ENCODE measurements around the gene GPANK1.
A peak's percentile ranks its signal among the peaks of the same experiment; 100 is the strongest.
"Not testable (repeated sequence)": the region's sequence is repeated elsewhere in the genome, so short reads cannot be mapped to it uniquely, and the experiment has no call there.

GPANK1 gene

DNA sequence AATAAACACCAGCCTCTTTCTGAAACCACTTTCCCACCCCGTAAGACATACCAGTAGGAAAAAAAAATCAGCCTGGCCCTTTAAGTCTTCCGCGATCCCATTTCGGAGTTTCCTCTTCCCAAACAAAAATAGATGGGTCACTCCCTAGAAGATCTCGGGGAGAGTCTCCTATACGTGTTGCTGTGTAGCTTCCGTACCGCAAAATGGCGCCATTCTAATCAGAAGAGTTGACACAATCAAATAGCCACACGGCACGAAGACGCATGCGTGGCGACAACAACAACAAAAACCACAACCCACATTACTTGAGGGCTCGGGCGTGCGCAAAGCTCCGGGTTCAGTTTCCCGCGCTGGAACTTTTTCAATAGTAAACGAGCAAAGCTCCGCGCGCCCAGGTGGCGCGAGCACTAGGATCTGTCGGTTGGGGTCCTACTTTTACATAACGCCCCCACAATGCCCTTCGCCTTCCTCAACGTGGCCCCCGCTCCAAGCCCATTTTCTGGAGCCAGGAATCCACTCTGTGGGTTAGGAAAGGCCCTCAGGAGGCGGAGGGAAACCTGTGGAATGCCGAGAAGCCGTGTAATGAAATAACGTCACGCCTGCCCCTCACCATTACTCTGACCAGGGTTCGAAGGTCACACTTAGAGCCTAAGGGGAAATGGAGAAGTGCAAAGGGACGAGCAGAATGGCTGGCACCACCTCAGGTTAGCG is at the start of gene GPANK1:
TSS of gene GPANK1 (minus strand) at position 208 of the 711 bp plus-strand sequence. CDS start 519 bp downstream, outside the sequence.
- peak; percentile 94 for DNase-seq (ENCODE audit: low spot score)

DNA sequence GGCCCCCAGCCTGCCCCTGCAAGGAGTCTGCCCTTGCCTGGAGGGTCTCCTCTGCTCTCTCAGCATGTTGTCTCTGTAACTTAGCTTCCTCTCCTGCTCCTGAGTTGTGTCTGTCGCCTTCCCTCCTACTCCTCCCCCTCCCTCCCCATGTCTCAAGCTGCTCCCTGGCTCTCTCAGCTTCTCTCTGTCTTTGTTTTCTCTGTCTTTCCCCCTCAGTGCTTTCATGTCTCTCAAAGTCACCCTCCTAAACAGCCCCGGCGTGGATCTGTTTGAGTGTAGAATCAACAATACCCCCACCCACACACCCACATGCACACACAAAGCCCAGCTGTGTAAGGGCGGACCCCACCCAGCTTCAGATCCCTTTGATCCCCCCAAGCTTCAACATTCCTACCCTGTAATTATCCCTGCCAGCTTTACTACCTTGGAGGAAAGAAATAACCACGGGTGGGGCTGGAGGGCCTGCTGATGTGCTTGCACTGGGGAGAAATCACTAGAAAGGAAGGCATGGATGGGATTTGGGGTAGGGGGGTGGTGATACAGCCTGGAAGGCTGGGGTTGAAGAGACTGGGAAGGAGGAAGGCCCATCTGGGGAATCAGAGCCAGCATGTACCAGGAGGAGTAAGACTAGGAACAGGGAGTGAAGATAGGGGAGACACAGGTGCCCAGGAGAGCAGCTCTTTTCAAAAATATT is 49.3 kb upstream of the GPANK1 start:
- DNase-seq (ENCODE audit: low spot score): no peak

DNA sequence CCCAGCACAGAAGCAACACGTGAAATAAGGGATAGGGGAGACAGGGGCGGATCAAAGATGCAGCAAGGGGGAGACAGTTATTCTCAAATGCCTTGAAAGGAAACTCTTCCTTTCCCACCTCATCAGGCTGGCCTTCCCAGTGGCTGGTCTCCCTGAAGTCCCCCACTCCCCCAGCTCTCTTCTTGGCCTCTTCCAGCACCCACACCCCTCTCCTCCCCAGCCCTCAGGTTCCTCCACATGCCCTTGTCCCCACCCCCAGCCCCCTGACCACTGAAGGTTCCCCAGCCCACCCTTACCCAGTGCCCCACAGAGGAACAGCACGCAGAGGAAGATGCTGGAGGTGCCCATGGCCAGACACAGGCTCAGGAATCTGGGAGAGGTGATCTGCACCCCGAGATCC is 48.7 kb upstream of the GPANK1 start:
- no peak for DNase-seq (ENCODE audit: low spot score)

DNA sequence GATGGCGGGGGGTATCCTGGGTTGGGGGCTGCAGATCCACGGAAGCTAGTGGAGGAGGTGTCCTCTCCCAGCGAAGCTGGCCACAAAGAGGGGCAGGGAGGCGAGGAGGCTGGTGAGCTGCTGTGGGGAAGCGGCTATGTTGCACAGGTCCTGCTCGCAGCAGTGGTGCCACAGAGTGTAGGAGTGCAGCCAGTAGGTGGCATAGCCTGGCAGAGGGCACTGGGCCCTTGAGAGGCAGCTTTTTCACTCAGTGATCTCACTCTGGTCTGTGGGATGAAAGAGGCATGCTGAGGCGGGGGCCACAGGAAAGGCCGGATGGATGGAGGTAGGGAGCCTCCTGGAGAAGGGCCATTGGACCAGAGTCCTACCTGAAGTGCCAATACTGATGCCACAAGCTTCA is 47.5 kb upstream of the GPANK1 start:
- no peak for DNase-seq (ENCODE audit: low spot score)

DNA sequence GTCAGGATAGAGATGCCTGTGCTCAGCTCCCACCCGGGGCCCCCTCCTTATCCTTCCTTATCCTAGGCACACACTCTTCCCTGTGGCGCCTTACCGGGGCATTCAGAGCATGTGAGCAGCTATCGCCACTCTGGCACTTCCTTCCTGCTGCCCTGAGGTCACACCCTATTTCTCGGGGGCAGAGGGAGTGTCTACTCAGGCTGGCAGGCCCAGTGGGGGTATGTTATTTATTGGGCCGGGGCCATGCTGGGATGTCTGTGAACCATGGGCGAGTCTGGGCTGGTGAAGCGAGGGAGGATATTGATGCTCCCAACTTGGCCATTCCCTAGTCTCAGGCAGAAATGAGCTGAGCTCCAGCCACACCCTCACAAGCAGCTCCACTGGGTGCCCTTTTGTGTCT is 46.4 kb upstream of the GPANK1 start:
- no peak for DNase-seq (ENCODE audit: low spot score)

DNA sequence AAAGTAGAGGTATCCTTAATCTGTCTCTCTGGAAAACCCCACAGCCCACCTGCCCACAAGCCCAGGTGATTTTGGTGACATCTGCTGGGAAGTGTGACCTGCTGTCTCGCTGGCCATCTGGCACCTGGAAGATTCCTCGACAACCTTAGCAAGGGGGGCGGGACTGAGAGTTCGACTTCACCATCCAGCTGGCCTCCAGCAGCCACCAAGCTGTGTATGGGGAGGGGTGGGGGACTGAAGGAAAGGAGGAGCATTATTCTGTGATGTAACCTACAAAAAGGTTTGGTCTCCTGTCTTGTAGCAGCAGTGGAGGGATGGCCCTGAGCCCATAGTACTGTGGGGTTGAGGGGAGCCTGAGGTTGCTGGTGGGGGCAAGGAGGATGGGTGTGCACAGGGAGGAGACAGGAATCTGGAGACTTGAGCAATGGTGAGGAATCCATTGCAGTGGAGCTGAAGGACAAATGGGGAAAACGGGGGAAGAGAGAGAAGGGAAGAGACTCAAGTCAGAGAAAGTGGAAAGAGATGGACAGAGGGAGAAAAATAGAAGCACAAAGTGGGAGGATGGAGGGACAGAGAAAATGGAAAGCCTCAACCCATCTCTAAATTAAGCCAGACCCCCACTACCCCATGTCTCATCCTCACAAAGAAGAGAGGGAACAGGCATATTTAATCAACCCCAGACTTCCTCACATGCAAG is 45.9 kb upstream of the GPANK1 start:
- no peak for DNase-seq (ENCODE audit: low spot score)

DNA sequence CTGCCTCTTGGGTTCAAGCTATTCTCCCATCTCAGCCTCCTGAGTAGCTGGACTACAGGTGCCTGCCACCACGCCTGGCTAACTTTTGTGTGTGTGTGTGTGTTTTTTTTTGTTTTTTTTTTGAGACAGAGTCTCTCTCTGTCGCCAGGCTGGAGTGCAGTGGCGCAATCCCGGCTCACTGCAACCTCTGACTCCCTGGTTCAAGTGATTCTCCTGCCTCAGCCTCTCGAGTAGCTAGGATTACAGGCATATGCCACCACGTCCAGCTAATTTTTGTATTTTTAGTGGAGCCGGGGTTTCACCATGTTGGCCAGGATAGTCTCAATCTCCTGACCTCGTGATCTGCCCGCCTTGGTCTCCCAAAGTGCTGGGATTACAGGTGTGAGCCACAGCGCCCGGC is 44.4 kb upstream of the GPANK1 start:
- not testable (repeated sequence) for DNase-seq (ENCODE audit: low spot score)

DNA sequence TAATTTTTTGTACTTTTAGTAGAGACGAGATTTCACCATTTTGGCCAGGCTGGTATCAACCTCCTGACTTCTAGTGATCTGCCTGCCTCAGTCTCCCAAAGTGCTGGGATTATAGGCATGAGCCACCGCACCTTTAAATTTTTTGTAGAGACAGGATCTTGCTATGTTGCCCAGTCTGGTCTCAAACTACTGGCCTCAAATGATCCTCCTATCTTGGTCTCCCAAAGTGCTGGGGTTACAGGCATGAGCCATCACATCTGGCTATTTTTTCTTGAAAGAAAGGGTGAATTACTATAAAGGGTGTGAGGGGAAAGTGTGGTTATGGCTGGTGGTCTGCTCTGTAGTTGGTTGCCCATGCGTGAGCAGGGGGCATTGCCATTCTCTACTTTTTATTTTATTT is 43.4 kb upstream of the GPANK1 start:
- DNase-seq (ENCODE audit: low spot score): no peak

DNA sequence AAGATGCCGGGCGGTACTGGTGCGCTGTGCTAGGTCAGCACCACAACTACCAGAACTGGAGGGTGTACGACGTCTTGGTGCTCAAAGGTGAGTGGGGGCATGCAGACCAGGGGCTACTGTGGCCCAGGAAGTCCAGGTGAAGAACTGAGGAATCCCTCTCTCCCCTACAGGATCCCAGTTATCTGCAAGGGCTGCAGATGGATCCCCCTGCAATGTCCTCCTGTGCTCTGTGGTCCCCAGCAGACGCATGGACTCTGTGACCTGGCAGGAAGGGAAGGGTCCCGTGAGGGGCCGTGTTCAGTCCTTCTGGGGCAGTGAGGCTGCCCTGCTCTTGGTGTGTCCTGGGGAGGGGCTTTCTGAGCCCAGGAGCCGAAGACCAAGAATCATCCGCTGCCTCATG is 42.9 kb upstream of the GPANK1 start:
- no peak for DNase-seq (ENCODE audit: low spot score)

DNA sequence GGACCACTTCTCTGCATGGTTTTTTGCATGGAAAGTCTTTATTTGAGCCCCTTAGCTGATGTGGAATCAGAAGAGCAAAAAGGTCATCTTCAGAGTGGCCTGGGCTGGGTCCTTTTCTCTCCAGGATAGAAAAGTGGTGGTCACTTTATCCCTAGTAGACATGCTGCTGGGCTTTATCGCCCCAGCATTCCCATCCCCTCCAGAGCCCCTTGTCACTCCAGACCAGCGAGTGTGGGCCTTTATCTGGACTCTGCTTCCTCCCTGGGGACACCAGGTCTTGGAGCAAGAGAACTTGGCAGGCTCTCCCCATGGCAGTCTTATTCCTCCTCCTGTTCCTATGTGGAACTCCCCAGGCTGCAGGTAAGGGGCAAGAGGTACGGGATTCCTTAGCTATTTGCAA is 41.8 kb upstream of the GPANK1 start, which contains the start of gene LY6G6F:
TSS of gene LY6G6F (plus strand) at position 268 of the 400 bp plus-strand sequence. CDS start at position 309, 41 bp downstream.
- DNase-seq (ENCODE audit: low spot score): no peak

DNA sequence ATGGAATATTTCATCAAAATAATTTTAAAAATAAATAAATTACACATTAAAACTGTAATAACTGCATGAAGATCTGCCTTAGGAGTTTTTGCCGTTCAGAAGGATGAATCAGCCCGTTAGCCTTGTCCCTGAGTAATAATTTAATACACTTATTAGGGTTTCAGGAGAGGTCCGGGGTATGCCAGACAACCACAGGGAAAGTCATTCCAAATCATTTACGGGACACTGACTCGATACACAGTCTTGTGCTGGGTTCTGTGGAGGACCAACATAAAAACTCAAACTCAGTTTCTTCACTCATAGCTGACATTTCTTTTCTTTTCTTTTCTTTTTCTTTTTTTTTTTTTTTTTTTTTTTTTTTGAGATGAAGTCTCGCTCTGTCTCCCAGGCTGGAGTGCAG is 41.1 kb upstream of the GPANK1 start:
- DNase-seq (ENCODE audit: low spot score): no peak

DNA sequence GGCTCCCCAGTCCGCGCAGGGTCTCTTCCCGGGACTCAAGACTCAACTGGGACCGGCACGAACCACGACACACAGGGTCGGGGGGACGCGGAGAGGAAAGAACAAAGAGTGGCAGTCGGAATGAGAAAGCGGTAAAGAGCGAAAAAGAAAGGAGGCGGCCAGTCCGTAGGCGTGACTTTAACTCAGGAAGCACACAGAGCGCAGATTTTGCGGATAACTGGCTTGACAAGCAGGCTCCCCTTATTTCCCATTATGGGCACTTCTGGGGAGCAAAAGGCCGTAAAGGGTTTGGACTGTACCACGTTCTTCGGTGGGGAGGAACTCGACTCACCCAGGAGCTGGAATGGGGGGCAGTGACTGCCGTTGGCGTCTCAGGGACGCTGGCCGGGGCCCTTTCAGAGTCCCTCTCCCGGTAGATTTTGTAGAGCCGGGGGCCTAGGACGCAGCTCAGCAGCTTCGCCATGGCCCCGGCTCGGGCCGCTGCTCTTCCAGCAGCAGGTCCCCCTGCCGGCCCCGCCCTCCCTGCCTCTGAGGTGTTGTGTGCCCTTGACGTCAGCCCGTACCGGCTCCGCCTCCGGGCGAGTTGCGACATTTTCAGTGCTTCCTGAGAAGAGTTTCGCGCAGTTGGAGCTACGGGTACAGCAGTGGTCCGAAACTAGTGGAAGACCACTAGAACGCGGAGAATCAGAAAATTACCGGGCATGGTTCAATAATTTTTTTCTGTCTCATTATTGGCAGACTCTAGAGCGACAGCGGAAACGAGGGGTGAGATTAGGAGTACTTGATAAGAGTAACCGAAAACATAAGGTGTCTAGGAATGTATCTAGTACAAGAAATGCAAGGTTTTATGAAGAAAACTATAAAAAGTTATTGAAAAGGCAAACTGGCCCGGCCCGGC is 38.3 kb upstream of the GPANK1 start, which contains the start of gene ABHD16A:
TSS of gene ABHD16A (minus strand) at position 506 of the 898 bp plus-strand sequence. CDS start at position 463, 43 bp downstream.
- DNase-seq (ENCODE audit: low spot score): peak; percentile 100

DNA sequence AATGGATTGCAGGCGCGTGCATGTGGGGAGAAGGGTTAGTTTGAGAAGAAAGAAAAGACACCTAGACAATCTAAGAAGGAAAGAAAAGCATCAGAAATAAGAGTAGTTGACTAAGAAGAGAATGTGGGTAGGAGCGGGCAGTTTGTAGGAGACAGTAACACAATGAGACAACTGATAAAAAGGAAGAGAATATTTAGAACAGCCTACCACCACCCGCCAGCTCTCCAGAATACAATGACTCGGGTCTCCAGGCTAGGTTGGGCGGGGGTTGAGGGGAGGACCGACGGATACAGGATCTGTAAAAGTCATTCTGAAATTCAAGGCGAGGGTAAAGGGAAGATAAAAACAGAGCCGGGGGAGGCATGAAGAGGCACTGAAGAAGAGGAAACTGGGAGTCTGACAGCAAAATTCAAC is 37.6 kb upstream of the GPANK1 start:
- peak; percentile 49 for DNase-seq (ENCODE audit: low spot score)

DNA sequence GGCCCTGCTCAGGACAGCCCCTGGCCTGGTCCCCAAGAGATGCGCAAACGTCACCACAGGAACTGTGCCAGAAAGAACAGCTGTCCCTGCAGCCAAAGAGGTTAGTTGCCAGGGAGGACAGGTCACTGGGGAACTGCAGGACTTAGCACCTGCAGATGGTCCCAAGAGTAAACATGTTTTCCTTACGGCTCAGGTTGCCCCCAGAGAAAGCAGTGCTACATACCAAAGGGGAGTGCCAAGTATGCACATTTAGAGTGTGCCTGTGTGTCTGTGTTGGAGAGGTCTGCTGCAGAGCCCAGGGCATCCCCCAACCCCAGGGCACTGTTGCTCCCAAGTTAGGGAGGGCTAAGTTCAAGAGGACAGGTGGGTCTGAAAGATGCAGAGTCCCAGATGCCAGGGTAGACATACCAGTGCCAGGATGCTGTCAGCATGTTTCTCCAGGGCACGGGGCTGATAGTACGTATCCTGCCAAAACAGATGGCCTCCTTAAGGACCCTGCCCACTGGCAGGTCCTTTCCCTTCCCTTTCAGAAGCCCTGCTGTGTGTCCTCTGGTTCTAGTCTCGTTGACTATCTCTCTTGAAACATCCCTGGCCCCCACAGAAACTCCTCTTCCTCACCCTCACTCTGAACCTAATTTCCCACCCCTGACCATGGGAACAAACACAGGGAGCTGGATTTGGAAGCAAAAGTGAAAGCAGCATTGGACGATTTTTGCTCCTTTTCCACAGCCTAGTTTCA is 37.0 kb upstream of the GPANK1 start:
- DNase-seq (ENCODE audit: low spot score): no peak

DNA sequence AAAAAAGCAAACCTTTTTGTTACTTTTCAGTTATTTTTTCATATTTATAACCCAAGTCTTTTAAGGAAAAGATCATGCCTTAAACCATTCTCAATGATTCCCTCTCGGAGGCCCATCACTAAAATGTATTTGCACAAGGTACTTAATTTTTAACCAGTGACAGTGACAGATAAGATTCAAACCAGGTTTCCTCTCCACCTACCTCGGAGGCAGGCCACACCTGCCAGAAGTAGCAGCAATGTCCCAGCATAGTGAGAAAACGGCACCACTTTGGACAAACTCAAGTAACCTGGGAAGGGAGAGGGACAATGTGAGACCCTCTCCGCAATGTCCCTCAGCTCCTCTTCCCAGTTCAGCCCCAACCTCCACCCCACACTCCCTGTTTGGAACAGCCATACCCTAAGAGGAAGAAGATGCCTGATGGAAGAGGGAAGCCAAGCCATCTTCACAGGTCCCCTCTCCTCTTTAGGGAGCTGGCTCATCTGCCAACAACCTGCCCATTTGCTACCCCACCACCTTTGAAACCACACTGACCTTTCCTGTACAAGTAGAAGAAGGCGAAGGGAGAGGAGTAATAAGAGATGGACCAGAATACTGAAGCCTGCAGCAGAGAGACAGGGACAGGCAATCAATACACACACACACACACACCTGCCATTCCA is 36.1 kb upstream of the GPANK1 start:
- DNase-seq (ENCODE audit: low spot score): no peak

DNA sequence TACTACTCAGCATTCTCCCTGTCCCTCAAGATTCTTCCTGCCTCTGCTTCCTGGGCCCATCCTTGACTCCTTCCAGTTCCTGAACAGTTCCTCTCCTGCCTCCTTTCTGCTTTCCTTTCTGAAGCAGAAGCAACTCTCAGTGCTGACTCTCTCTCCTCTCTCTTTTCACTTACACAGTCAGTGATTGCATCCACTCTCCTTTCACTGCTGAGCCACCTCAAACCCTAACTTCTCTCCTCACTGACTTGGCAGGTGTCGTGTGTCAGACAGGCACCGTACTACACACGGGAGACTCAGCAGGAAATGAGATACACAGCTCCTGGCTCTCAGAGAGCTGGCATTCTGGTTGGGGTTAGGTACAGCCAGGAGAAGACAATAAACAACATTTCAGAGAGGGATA is 32.8 kb upstream of the GPANK1 start:
- DNase-seq (ENCODE audit: low spot score): no peak

DNA sequence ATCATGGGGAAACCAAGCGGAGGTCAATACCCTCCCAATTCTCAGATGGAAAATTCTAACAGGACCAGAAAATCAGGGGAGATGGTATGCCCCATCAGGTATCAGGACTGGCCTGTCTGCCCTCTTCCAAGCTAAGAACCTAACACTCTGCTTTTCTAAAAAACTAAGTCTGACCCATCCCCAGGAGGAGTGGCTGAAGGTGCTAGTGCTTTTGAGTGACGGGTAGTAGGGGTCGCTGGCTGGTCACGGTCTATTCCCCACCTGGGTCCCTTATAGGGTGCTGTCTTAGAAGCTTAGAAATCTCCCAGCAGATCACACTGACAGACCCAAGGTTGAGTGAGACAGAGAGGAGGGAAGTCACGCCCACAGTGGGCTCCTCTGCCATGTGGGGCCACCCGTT is 28.7 kb upstream of the GPANK1 start:
- DNase-seq (ENCODE audit: low spot score): no peak

DNA sequence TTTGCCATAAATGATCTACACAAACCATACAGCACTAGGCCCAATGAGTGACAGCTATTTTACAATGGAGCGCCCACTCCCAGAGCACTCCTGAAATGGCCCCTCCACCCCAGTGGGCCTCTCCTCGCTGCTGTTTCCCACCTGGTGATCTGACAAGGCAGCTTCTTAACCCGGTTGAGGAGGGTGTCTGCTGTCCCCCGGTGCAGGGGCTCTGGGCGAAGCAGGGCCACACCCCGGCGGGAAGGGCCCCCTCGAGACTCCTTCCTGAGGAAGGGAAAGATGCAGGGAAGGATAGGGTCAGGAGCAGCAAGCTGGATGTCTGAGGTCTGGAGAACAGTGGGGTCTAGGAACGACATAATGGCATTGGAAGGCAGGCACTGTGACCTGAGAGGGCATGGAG is 28.1 kb upstream of the GPANK1 start:
- no peak for DNase-seq (ENCODE audit: low spot score)

DNA sequence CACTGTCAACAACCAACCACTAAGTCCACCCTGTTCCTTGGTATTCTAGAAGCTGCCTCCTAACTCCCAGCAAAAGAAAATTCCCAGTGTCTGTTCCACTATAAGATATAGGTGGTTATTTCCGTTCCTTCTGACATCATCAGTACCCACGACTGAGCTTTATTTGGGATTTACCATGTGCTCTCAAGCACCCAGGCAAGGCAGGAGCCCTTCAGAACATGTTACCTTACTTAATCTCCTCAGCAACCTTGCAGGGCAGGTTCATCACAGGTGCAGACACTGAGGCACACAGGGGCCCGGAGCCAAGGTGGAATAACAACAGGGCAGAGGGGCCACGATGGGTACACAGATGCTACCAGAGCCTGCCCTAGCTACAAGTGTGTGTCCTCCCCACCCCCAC is 27.6 kb upstream of the GPANK1 start:
- no peak for DNase-seq (ENCODE audit: low spot score)

DNA sequence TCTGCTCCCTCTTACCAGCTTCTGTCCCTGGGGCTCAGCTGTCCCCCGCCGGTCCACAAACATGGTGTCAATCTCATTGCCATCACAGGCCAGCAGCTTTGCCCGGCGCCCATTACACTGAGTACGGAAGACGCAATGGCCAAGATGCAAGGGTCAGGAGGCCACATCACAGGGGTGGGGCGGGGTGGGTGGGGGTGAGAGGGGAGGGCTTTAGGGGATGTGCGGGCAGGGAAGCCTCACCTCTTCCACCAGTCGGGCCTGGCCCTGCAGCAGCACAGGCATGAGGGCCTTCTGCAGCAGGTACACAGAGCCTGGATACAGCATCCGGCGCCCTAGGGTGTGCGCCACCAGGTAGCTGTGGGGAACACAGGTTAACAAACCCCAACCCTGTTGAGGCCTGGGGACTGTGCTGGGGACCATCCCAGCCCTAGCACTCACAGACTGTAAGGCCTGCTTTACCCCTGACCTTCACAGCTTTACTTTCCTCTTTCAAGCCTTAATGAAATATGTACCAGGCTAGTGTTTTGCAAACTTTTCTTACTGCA is 26.8 kb upstream of the GPANK1 start:
- no peak for DNase-seq (ENCODE audit: low spot score)

Measured in COLO829 (cell line).